ENCODE data around the gene PIK3R6.

- no peak for TF ChIP-seq CTCF (IDR thresholded peaks at IDR 0.05)
- no peak for TF ChIP-seq POLR2A (IDR thresholded peaks at IDR 0.05)
Measured at GRCh38 chr17:8910969-8911604, 43.6 kb upstream of the PIK3R6 start.

Data from transverse colon (tissue), 3 donors.